ENCODE measurements around the gene INTS6. TPM values are rescaled to one million over a fixed set of nuclear protein-coding genes. Genes with fewer than 3 reads are reported as not detected.

INTS6 gene
- polyA plus RNA-seq, 4 donors, result 8.9 to 23.8 (median 12.3) TPM

DNA sequence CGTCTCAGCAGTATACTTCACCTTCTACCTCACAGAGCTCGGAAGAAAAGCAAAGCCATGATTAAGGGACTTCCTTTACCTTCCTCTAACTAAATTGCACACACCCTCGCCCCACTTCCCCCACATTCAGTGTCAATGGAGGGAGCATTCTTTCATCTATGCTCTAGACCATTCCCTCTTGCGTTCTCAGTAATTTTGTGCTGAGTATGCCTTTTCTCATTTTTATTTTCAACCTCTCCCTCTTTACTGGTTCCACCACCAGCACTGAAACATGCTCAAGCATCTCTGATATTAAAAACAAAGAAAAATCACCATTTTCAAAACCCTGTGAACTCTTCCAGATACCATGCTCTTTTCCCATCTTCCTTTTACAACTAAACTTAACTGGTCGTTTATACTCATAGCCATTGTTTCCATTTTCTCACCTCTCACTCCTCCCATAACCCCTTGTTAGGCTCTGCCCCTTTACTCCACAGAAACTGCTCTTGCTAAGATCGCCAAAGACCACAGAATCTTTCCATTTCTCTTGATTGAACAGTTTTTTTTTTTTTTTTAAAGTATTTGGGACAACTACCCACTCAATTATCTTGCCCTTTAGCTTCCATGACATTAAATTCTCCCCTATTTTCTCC lies 81.0 kb downstream of the INTS6 start:
- Histone ChIP-seq H3K27ac (ENCODE audit: low read depth in 1 of 3, low read length in 2 of 3) (no peak overlapping the region), H3K4me3 (ENCODE audit: low read depth in 1 of 3, low read length in 3 of 3) (no peak overlapping the region), H3K4me1 (ENCODE audit: control insufficient read depth in 3 of 3, insufficient read depth in 2 of 3, low read depth in 1 of 3, low read length in 2 of 3) (no peaks in the 10 kb centered on the region), H3K36me3 (ENCODE audit: control insufficient read depth in 3 of 3, insufficient read depth in 2 of 3, low read depth in 1 of 3, low read length in 3 of 3) (peaks cover 9 to 11% (median 10%) of the 10 kb centered on the region in 3 donors), H3K9me3 (ENCODE audit: control insufficient read depth in 2 of 2, insufficient read depth in 1 of 2, low read depth in 1 of 2, low read length in 1 of 2) (no peaks in the 10 kb centered on the region), H3K27me3 (ENCODE audit: control insufficient read depth in 3 of 3, insufficient read depth in 3 of 3, low read length in 3 of 3) (no peaks in the 10 kb centered on the region)
- DNase-seq, result no peak
- WGBS, 3 donors, result 89 to 97% (median 93%) methylated on average over 6 of the region's 6 CpGs
- no peak for FAIRE-seq

- Histone ChIP-seq H3K4me3 (ENCODE audit: low read depth in 1 of 3, low read length in 3 of 3) (peak overlapping the region in 1 of 3 donors; percentile 14), H3K27ac (ENCODE audit: low read depth in 1 of 3, low read length in 2 of 3) (no peak overlapping the region), H3K27me3 (ENCODE audit: control insufficient read depth in 3 of 3, insufficient read depth in 3 of 3, low read length in 3 of 3) (no peaks in the 10 kb centered on the region), H3K9me3 (ENCODE audit: control insufficient read depth in 2 of 2, insufficient read depth in 1 of 2, low read depth in 1 of 2, low read length in 1 of 2) (no peaks in the 10 kb centered on the region), H3K4me1 (ENCODE audit: control insufficient read depth in 3 of 3, insufficient read depth in 2 of 3, low read depth in 1 of 3, low read length in 2 of 3) (no peaks in the 10 kb centered on the region), H3K36me3 (ENCODE audit: control insufficient read depth in 3 of 3, insufficient read depth in 2 of 3, low read depth in 1 of 3, low read length in 3 of 3) (peaks cover 9 to 11% (median 10%) of the 10 kb centered on the region in 3 donors)
- 93 to 98% (median 93%) methylated on average over 2 of the region's 2 CpGs for WGBS, 3 donors
- FAIRE-seq (no peak), DNase-seq (no peak)
These were observed 82.0 kb downstream of the INTS6 start for GRCh38 chr13:51370811-51371210.

DNA sequence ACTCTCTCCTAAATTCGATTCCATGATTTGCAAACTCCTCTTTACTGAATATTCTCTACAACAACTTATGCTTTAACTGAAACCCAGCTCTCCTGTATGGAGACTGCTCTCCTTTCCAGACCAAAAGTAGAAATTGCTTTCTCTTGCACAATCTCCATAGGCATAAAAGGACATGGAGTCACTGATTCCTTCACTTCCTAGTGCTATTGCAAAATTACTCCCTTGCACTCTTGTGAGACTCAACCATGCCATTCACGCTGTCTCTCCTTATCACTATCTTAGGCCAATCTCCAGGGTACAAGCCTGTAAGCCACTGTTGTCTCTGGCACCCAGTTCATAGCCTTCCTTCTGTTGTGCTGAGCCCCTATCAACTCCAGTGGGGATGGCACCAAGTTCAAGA lies 82.7 kb downstream of the INTS6 start:
- Histone ChIP-seq H3K4me1 (ENCODE audit: control insufficient read depth in 3 of 3, insufficient read depth in 2 of 3, low read depth in 1 of 3, low read length in 2 of 3) (no peaks in the 10 kb centered on the region), H3K9me3 (ENCODE audit: control insufficient read depth in 2 of 2, insufficient read depth in 1 of 2, low read depth in 1 of 2, low read length in 1 of 2) (no peaks in the 10 kb centered on the region), H3K27me3 (ENCODE audit: control insufficient read depth in 3 of 3, insufficient read depth in 3 of 3, low read length in 3 of 3) (no peaks in the 10 kb centered on the region), H3K4me3 (ENCODE audit: low read depth in 1 of 3, low read length in 3 of 3) (no peak overlapping the region), H3K27ac (ENCODE audit: low read depth in 1 of 3, low read length in 2 of 3) (no peak overlapping the region), H3K36me3 (ENCODE audit: control insufficient read depth in 3 of 3, insufficient read depth in 2 of 3, low read depth in 1 of 3, low read length in 3 of 3) (peaks cover 9 to 11% (median 9%) of the 10 kb centered on the region in 3 donors)
- peak in 1 of 2 donors; percentile 17 for DNase-seq
- 92 to 95% (median 93%) methylated on average over 2 of the region's 2 CpGs for WGBS, 3 donors
- no peak for FAIRE-seq

DNA sequence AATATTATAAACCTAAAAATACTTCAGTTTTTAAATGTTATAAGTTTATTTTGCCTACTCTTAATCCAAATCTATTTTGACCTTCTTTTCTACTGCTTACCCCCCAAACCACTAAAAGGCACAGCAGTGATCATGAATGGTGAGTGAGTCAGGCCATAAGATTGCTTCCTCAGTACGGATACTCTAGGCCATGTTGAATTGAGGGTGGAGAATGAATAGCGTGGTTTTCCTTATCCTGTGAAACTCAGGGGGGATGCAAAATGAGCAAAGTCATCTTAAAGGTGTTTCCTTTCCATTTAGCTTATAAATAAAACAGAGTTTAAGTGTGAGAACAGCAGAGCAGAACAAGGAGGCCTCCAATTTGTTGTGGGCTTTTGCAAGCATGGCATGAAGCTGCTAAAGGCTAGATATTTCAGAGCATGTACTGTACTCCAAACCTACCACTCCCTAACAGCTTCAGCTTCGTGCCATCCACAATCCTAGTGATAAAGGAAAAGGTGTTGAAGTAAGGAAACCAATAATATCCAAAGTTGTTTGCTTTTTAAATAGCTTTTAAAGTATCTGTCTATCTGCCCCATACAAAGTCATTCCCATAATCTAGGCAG lies 88.3 kb downstream of the INTS6 start:
- H3K4me1 ChIP-seq (ENCODE audit: control insufficient read depth in 3 of 3, insufficient read depth in 2 of 3, low read depth in 1 of 3, low read length in 2 of 3), result peaks cover 0 to 6% (median 3%) of the 10 kb centered on the region in 3 donors
- H3K27me3 ChIP-seq (ENCODE audit: control insufficient read depth in 3 of 3, insufficient read depth in 3 of 3, low read length in 3 of 3), result no peaks in the 10 kb centered on the region
- H3K9me3 ChIP-seq (ENCODE audit: control insufficient read depth in 2 of 2, insufficient read depth in 1 of 2, low read depth in 1 of 2, low read length in 1 of 2), result no peaks in the 10 kb centered on the region
- no peak for FAIRE-seq
- peaks cover 0 to 7% (median 0%) of the 10 kb centered on the region in 3 donors for H3K36me3 ChIP-seq (ENCODE audit: control insufficient read depth in 3 of 3, insufficient read depth in 2 of 3, low read depth in 1 of 3, low read length in 3 of 3)
- no peak for DNase-seq
- no peak overlapping the region for H3K4me3 ChIP-seq (ENCODE audit: low read depth in 1 of 3, low read length in 3 of 3)
- no peak overlapping the region for H3K27ac ChIP-seq (ENCODE audit: low read depth in 1 of 3, low read length in 2 of 3)
- 79 to 84% (median 79%) methylated on average over 3 of the region's 3 CpGs for WGBS, 3 donors

DNA sequence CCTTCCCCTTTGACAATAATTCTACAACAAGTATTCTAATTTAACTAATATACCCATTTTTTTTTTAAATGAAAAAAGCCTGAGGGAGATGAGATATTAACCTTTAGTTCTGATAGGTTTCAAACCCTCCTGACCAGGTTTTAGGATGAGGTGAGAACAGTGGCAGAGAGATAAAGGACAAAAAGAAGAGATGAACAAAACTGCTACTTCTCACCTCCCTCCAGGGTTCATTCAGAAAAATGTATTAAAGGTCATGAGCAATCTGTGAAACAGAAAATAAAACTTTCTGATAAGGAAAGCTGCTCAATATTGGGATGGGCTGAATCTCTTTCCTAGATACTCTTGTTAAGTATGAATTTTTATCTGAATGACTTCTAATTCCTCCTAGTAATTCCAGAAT lies 89.2 kb downstream of the INTS6 start:
- H3K36me3 ChIP-seq (ENCODE audit: control insufficient read depth in 3 of 3, insufficient read depth in 2 of 3, low read depth in 1 of 3, low read length in 3 of 3), result peaks cover 0 to 7% (median 0%) of the 10 kb centered on the region in 3 donors
- FAIRE-seq (no peak), DNase-seq (no peak)
- H3K4me3 ChIP-seq (ENCODE audit: low read depth in 1 of 3, low read length in 3 of 3), result no peak overlapping the region
- H3K4me1 ChIP-seq (ENCODE audit: control insufficient read depth in 3 of 3, insufficient read depth in 2 of 3, low read depth in 1 of 3, low read length in 2 of 3), result peaks cover 0 to 8% (median 3%) of the 10 kb centered on the region in 3 donors
- no peaks in the 10 kb centered on the region for H3K27me3 ChIP-seq (ENCODE audit: control insufficient read depth in 3 of 3, insufficient read depth in 3 of 3, low read length in 3 of 3)
- no peak overlapping the region for H3K27ac ChIP-seq (ENCODE audit: low read depth in 1 of 3, low read length in 2 of 3)
- H3K9me3 ChIP-seq (ENCODE audit: control insufficient read depth in 2 of 2, insufficient read depth in 1 of 2, low read depth in 1 of 2, low read length in 1 of 2), result no peaks in the 10 kb centered on the region

DNA sequence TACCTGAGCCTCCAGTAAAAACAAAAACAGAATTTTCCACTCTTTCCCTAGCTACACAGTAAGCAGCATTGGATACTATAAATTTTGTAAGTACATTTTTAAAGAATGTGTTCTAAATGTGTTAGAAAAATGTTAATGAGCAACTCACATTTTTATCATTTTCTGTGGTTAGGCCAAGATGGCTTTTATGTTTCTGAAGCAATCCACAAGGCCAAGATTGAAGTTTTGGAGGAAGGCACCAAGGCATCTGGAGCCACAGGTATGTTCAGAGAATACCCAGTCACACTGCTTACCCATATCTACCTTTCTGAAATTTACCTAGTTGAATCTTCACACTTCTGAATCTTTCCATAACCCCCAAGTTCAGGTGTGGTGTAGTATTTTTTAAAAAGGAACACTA lies 91.7 kb downstream of the INTS6 start:
- FAIRE-seq, result no peak

GRCh38 chr13:51360489-51360888 lies 92.3 kb downstream of the INTS6 start:
- H3K36me3 ChIP-seq (ENCODE audit: control insufficient read depth in 3 of 3, insufficient read depth in 2 of 3, low read depth in 1 of 3, low read length in 3 of 3), result peaks cover 0 to 2% (median 0%) of the 10 kb centered on the region in 3 donors
- no peaks in the 10 kb centered on the region for H3K27me3 ChIP-seq (ENCODE audit: control insufficient read depth in 3 of 3, insufficient read depth in 3 of 3, low read length in 3 of 3)
- 45 to 75% (median 58%) methylated on average over 1 of the region's 1 CpG for WGBS, 3 donors
- H3K27ac ChIP-seq (ENCODE audit: low read depth in 1 of 3, low read length in 2 of 3), result no peak overlapping the region
- no peaks in the 10 kb centered on the region for H3K9me3 ChIP-seq (ENCODE audit: control insufficient read depth in 2 of 2, insufficient read depth in 1 of 2, low read depth in 1 of 2, low read length in 1 of 2)
- no peak for FAIRE-seq
- H3K4me1 ChIP-seq (ENCODE audit: control insufficient read depth in 3 of 3, insufficient read depth in 2 of 3, low read depth in 1 of 3, low read length in 2 of 3), result peaks cover 0 to 8% (median 3%) of the 10 kb centered on the region in 3 donors
- no peak overlapping the region for H3K4me3 ChIP-seq (ENCODE audit: low read depth in 1 of 3, low read length in 3 of 3)
- peak in 1 of 2 donors; percentile 31 for DNase-seq

More for the DNA sequence above, 91.7 kb downstream of the INTS6 start:
- no peak overlapping the region for H3K4me3 ChIP-seq (ENCODE audit: low read depth in 1 of 3, low read length in 3 of 3)
- no peak overlapping the region for H3K27ac ChIP-seq (ENCODE audit: low read depth in 1 of 3, low read length in 2 of 3)
- H3K27me3 ChIP-seq (ENCODE audit: control insufficient read depth in 3 of 3, insufficient read depth in 3 of 3, low read length in 3 of 3), result no peaks in the 10 kb centered on the region
- peaks cover 0 to 8% (median 3%) of the 10 kb centered on the region in 3 donors for H3K4me1 ChIP-seq (ENCODE audit: control insufficient read depth in 3 of 3, insufficient read depth in 2 of 3, low read depth in 1 of 3, low read length in 2 of 3)
- H3K36me3 ChIP-seq (ENCODE audit: control insufficient read depth in 3 of 3, insufficient read depth in 2 of 3, low read depth in 1 of 3, low read length in 3 of 3), result peaks cover 0 to 2% (median 0%) of the 10 kb centered on the region in 3 donors
- no peak for DNase-seq
- no peaks in the 10 kb centered on the region for H3K9me3 ChIP-seq (ENCODE audit: control insufficient read depth in 2 of 2, insufficient read depth in 1 of 2, low read depth in 1 of 2, low read length in 1 of 2)

- Histone ChIP-seq H3K9me3 (ENCODE audit: control insufficient read depth in 2 of 2, insufficient read depth in 1 of 2, low read depth in 1 of 2, low read length in 1 of 2) (no peaks in the 10 kb centered on the region), H3K4me1 (ENCODE audit: control insufficient read depth in 3 of 3, insufficient read depth in 2 of 3, low read depth in 1 of 3, low read length in 2 of 3) (peaks cover 0 to 8% (median 0%) of the 10 kb centered on the region in 3 donors), H3K36me3 (ENCODE audit: control insufficient read depth in 3 of 3, insufficient read depth in 2 of 3, low read depth in 1 of 3, low read length in 3 of 3) (peaks cover 0 to under 1% (median 0%) of the 10 kb centered on the region in 3 donors), H3K27me3 (ENCODE audit: control insufficient read depth in 3 of 3, insufficient read depth in 3 of 3, low read length in 3 of 3) (no peaks in the 10 kb centered on the region), H3K4me3 (ENCODE audit: low read depth in 1 of 3, low read length in 3 of 3) (no peak overlapping the region), H3K27ac (ENCODE audit: low read depth in 1 of 3, low read length in 2 of 3) (no peak overlapping the region)
- 94 to 97% (median 97%) methylated on average over 1 of the region's 1 CpG for WGBS, 3 donors
- DNase-seq (peak in 1 of 2 donors; percentile 37), FAIRE-seq (no peak)
These were observed 93.5 kb downstream of the INTS6 start for GRCh38 chr13:51359352-51359751.
